GM10248 (cell line): ENCODE results near the gene FBXL14.

Experiments used
- CTCF ChIA-PET: fragments of 300-600 bp; sonication (Branson Sonifier 250); formaldehyde crosslinking; extraction: SDS; loops from one replicate; lab custom pipeline; 2021; ENCODE audit warnings: antibody characterized with exemption; lab: Yijun Ruan, JAX
- POLR2A ChIA-PET: fragments of 350-650 bp; sonication (Branson Sonifier 250); formaldehyde crosslinking; extraction: SDS; loops from one replicate; lab custom pipeline; 2020; ENCODE audit warnings: antibody characterized with exemption; lab: Yijun Ruan, JAX
- DNase-seq: peaks from one replicate; pipeline ENCODE4 v3.0.0; 2012; ENCODE audit errors: extremely low spot score
- TF ChIP-seq, protein P1 (sequence below): IDR thresholded peaks from 2 replicates; pipeline ENCODE4 v1.5.1; 2012; ENCODE audit warnings: mild to moderate bottlenecking, low read depth; ENCODE audit errors: extremely low read depth, missing control alignments, control extremely low read depth

The FBXL14 gene

DNA sequence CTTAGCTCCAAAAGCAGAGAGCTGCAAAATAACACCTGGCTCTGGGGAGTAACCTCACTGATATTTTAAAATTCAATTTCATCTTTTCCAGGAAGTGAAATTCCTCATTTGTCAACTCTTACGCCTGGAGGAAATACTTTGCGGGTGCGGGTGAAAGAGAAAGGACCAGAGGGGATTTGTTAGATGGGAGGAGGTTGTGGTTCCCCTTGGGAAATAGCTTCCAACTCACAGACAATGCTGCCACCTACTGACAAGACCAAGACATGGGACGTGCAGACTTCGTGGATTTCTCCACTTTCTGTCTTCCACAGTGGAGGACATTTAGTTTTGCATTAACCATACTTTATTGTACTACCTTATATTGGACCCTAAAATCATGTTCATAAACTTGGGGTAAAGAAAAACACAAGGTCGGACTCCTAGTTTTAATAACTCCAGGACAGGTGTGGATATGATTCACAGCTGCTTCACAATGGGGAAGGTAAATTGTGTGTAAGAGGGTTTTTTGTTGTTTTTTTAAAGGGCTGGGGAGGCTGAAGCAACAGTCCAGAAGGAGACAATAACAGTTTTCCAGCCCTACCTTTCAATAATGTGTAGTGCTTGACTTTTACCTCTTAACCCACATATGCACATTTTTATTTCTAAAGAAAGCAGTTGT lies 10.8 kb downstream of the FBXL14 start:
- TF ChIP-seq, protein P1, sequence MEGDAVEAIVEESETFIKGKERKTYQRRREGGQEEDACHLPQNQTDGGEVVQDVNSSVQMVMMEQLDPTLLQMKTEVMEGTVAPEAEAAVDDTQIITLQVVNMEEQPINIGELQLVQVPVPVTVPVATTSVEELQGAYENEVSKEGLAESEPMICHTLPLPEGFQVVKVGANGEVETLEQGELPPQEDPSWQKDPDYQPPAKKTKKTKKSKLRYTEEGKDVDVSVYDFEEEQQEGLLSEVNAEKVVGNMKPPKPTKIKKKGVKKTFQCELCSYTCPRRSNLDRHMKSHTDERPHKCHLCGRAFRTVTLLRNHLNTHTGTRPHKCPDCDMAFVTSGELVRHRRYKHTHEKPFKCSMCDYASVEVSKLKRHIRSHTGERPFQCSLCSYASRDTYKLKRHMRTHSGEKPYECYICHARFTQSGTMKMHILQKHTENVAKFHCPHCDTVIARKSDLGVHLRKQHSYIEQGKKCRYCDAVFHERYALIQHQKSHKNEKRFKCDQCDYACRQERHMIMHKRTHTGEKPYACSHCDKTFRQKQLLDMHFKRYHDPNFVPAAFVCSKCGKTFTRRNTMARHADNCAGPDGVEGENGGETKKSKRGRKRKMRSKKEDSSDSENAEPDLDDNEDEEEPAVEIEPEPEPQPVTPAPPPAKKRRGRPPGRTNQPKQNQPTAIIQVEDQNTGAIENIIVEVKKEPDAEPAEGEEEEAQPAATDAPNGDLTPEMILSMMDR = peak; percentile 80
- POLR2A ChIA-PET = interaction anchor here (1.0 to 1.1 kb wide), 2 partner anchors 9 to 465 kb away, joined by 4 to 5 read pairs; no protein-coding TSS in a partner anchor
- CTCF ChIA-PET = interaction anchor here (0.7 to 4.9 kb wide), 43 partner anchors 10 to 1131 kb away, joined by 3 to 129 read pairs (median 4); no protein-coding TSS in a partner anchor
- DNase-seq = peak; percentile 77

DNA sequence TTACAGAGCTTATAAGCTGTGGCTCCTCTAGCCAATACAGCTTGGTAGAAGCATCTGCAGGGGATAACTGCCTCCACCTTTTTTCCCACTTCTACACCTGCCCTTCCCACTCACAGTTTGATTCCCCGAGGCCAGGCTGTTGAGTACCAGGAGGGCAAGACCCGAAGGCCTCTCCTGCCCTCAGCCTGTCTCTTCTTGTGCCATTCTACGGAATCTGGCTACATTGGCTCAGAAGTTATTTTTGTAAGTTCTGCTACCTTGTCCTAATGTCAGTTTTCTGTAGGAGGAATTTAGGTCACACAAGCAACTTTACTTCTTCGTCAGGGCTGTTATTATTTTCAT lies 11.7 kb downstream of the FBXL14 start:
- CTCF ChIA-PET = interaction anchor here (0.7 to 4.9 kb wide), 35 partner anchors 9 to 1130 kb away, joined by 3 to 129 read pairs (median 6); no protein-coding TSS in a partner anchor
- DNase-seq = no peak
- TF ChIP-seq, protein P1 = no peak
- POLR2A ChIA-PET = interaction anchor here (1.1 kb wide), 1 partner anchor 10 kb away, joined by 4 read pairs; no protein-coding TSS in a partner anchor

DNA sequence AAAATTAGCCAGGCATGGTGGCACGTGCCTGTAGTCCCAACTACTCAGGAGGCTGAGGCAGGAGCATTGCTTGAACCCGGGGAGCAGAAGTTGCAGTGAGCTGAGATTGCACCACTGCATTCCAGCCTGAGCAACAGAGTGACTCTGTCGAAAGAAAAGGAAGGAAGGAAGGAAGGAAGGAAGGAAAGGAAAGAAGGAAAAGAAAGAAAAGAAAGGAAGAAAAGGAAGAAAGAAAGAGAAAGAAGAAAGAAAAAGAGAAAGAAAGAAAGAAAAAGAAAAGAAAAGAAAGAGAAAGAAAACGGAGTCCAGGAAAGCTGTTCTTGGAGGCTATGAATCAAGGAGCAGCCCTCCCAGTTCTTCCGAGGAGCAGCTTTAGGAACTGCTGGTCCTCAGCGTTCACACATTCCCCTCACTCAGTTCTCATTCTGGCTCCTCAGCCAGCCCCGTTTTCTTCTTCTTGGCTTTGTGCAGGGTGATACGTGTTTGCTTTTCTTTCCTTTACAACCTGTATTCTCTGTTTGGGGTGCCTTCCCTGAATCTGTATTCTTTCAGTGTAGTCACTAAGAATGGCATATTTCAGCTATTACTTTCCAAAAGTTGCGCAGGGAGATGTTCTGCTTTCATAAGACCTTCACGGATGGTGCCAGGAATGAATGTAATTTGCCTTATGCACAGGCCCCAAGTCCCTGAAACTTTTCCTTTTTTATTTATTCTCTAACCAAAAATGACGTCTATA lies 12.2 kb downstream of the FBXL14 start:
- no peak for DNase-seq
- TF ChIP-seq, protein P1 = no peak
- CTCF ChIA-PET = interaction anchor here (1.1 to 4.9 kb wide), 12 partner anchors 8 to 472 kb away, joined by 3 to 129 read pairs (median 8); no protein-coding TSS in a partner anchor
- POLR2A ChIA-PET = no interaction called here

DNA sequence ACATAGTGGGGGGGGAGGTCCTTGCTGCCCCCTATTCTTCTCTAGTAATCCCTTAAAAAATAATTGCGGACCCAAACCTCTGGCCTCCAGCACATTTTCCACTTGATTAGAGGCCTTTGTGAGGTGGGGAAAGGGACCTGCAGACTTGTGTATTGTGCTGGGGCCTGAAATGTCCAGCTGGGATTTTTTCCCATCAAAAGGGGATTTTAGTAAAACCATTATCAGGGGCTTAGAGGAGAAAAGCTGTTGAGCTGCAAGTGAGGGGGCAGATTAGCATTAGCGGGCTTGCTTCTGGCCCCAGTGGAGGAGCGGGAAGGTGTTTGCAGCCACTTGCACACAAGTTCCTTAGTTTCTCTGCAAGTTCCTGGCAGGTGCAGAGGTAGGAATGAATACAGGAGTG lies 13.9 kb downstream of the FBXL14 start:
- TF ChIP-seq, protein P1 = no peak
- ChIA-PET POLR2A (no interaction called here), CTCF (interaction anchor here (1.6 to 4.9 kb wide), 2 partner anchors 11 to 463 kb away, joined by 5 to 129 read pairs; no protein-coding TSS in a partner anchor)
- DNase-seq = no peak

DNA sequence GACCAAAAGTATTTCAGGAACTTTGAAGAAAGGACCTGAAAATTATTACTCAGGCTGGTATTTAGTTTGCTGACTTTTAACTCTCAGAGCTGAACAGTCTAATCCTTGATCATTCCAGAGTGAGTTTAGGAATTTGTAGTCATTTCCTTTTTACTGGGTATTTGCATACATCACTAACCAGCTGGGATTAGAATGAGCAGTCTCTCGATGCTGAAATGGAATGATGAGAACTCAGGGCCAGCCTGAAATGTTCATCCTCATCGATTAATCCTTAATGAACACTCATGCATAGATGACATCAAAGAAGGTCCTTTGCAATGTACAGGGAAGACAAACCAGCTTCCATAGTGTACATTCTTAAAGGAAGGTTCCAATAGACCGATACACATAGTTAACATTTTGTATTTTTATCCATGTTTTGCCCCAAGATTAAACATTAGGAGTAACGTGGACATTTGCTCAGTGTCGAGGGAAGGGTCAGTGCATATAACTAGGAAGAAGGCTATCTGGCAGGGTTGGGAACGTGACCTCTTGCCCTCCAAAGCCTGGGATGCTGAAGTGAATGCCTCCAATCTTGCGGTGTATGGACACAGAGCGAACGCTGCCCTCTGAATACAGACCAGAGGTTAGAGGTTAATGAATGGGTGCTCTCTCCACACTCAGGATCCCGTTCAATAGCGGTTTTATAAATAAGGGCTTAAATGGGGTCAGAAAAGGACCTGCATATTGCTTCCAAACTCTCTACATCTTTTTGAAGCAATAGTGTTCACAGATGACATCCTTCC lies 14.5 kb downstream of the FBXL14 start:
- TF ChIP-seq, protein P1 = no peak
- no peak for DNase-seq
- POLR2A ChIA-PET = no interaction called here
- CTCF ChIA-PET = interaction anchor here (0.9 to 4.9 kb wide), 4 partner anchors 20 to 462 kb away, joined by 3 to 129 read pairs (median 18); no protein-coding TSS in a partner anchor
